Upper lobe of left lung (tissue), 6 donors: ENCODE measurements around the gene AGAP3. TPM values are rescaled to one million over a fixed set of nuclear protein-coding genes. Genes with fewer than 3 reads are reported as not detected.
A peak's percentile ranks its signal among the peaks of the same experiment; 100 is the strongest.

Source experiments
- ATAC-seq, 2 donors: fragments of 200-7000 bp; cut with Tn5 transposase; one replicate each; pipeline ENCODE4 v1.9.1; 2022; ENCODE audit warnings: mild to moderate bottlenecking in 2 of 2, moderate library complexity in 2 of 2; ENCODE audit not compliant: low FRiP score in 2 of 2
- DNase-seq, 2 donors: peaks; one replicate each; pipeline ENCODE4 v3.0.0-alpha.2; 2019 to 2020
- H3K27ac ChIP-seq, 4 donors: fragments of 200-600 bp; sonication (generic); one replicate each; pipeline ENCODE4 v1.5.1; 2016 to 2019
- H3K27me3 ChIP-seq, 4 donors: fragments of 200-600 bp; sonication (generic); one replicate each; pipeline ENCODE4 v1.5.1; 2017 to 2019
- H3K36me3 ChIP-seq, 4 donors: fragments of 200-600 bp; sonication (generic); one replicate each; pipeline ENCODE4 v1.5.1; 2016 to 2019
- H3K4me1 ChIP-seq, 4 donors: fragments of 200-600 bp; sonication (generic); one replicate each; pipeline ENCODE4 v1.5.1; 2018 to 2019
- H3K4me3 ChIP-seq, 4 donors: fragments of 200-600 bp; sonication (generic); one replicate each; pipeline ENCODE4 v1.5.1; 2017 to 2019; ENCODE audit warnings: mild to moderate bottlenecking in 2 of 4, moderate library complexity in 1 of 4
- H3K9me3 ChIP-seq, 4 donors: fragments of 200-600 bp; sonication (generic); one replicate each; pipeline ENCODE4 v1.5.1; 2018 to 2019
- CTCF ChIP-seq, 6 experiments: fragments of 450-650 bp in 4 of 6; fragments of 200-600 bp in 2 of 6; sonication (generic) in 2 of 6; IDR thresholded peaks; one replicate each; pipeline ENCODE4 v1.5.1; 2016 to 2019; ENCODE audit warnings: antibody characterized with exemption in 6 of 6
- EP300 ChIP-seq, 4 donors: sonication (generic); formaldehyde crosslinking; IDR thresholded peaks; one replicate each; pipeline ENCODE4 v1.5.1; 2017; ENCODE audit warnings: antibody characterized with exemption in 4 of 4, control low read depth in 2 of 4
- POLR2A ChIP-seq, 4 donors: fragments of 450-650 bp; IDR thresholded peaks; one replicate each; pipeline ENCODE4 v1.5.1; 2016 to 2017; ENCODE audit warnings: antibody characterized with exemption in 4 of 4, mild to moderate bottlenecking in 2 of 4
- POLR2AphosphoS5 ChIP-seq, 2 donors: sonication (generic); formaldehyde crosslinking; IDR thresholded peaks; one replicate each; pipeline ENCODE4 v1.5.1; 2017; ENCODE audit warnings: antibody characterized with exemption in 2 of 2
- WGBS, 2 donors: methylation state at CpG; one replicate each; pipeline ENCODE4 v1.1.5; 2017 to 2018; 5-methylcytosine and 5-hydroxymethylcytosine counted together
- total RNA-seq, 6 donors: library from RNA; depleted of rRNA in 4 of 6; stranded (reverse); fragments of >200 nt in 4 of 6; gene quantifications; one replicate each; pipeline versions ENCODE4 v1.1.0 to v1.2.1, GENCODE V29; 2016 to 2021
- donor health status: DM: no; HTN: no; CAD: no; lungs with moderate emphysema.
- donor health status: DM: no; HTN: yes; CAD: no; lungs with severe emphysema.

AGAP3 gene
- total RNA-seq, 6 donors from 2014 or later = 122 to 350 (median 182) TPM

- Histone ChIP-seq H3K9me3 (no peaks in the 10 kb centered on the region), H3K27ac (no peak overlapping the region), H3K36me3 (peaks cover 9 to 35% (median 30%) of the 10 kb centered on the region in 4 donors), H3K4me3 (no peak overlapping the region), H3K27me3 (no peaks in the 10 kb centered on the region), H3K4me1 (no peaks in the 10 kb centered on the region)
- no peak for TF ChIP-seq EP300 (IDR thresholded peaks at IDR 0.05)
- no peak for TF ChIP-seq CTCF (IDR thresholded peaks at IDR 0.05)
- no peak for TF ChIP-seq POLR2A (IDR thresholded peaks at IDR 0.05)
- no peak for TF ChIP-seq POLR2AphosphoS5 (IDR thresholded peaks at IDR 0.05)
- no peak for ATAC-seq
- no peak for DNase-seq
- 26 to 76% methylated on average over 3 of the region's 3 CpGs for WGBS, 2 donors
Observed at GRCh38 chr7:151146761-151147160, 60.5 kb downstream of the AGAP3 start.

- H3K36me3 ChIP-seq = peaks cover 0 to 17% (median 12%) of the 10 kb centered on the region in 4 donors
- no peak for TF ChIP-seq EP300 (IDR thresholded peaks at IDR 0.05)
- no peak for TF ChIP-seq POLR2AphosphoS5 (IDR thresholded peaks at IDR 0.05)
- DNase-seq (no peak), ATAC-seq (peak in 1 of 2 donors; percentile 3)
- peaks cover 0 to 2% (median 0%) of the 10 kb centered on the region in 4 donors for H3K27me3 ChIP-seq
- no peak overlapping the region for H3K4me3 ChIP-seq
- H3K27ac ChIP-seq = no peak overlapping the region
- H3K4me1 ChIP-seq = no peaks in the 10 kb centered on the region
- H3K9me3 ChIP-seq = no peaks in the 10 kb centered on the region
- 47 to 56% methylated on average over 22 of the region's 22 CpGs for WGBS, 2 donors
Observed at GRCh38 chr7:151148319-151149259, 62.3 kb downstream of the AGAP3 start.

GRCh38 chr7:151150388-151150787 lies 64.1 kb downstream of the AGAP3 start:
- DNase-seq (no peak), ATAC-seq (no peak)
- Histone ChIP-seq H3K9me3 (no peaks in the 10 kb centered on the region), H3K27me3 (peaks cover 0 to 2% (median 0%) of the 10 kb centered on the region in 4 donors), H3K4me3 (no peak overlapping the region), H3K4me1 (no peaks in the 10 kb centered on the region), H3K27ac (no peak overlapping the region), H3K36me3 (no peaks in the 10 kb centered on the region)
- no peak for TF ChIP-seq POLR2A (IDR thresholded peaks at IDR 0.05)
- no peak for TF ChIP-seq EP300 (IDR thresholded peaks at IDR 0.05)
- TF ChIP-seq POLR2AphosphoS5 (IDR thresholded peaks at IDR 0.05) = no peak
- TF ChIP-seq CTCF (IDR thresholded peaks at IDR 0.05) = no peak
- WGBS, 2 donors = 55 to 63% methylated on average over 3 of the region's 3 CpGs

GRCh38 chr7:151152643-151153513 lies 66.6 kb downstream of the AGAP3 start:
- TF ChIP-seq POLR2AphosphoS5 (IDR thresholded peaks at IDR 0.05) = no peak
- no peak for TF ChIP-seq POLR2A (IDR thresholded peaks at IDR 0.05)
- TF ChIP-seq EP300 (IDR thresholded peaks at IDR 0.05) = no peak
- TF ChIP-seq CTCF (IDR thresholded peaks at IDR 0.05) = no peak
- Histone ChIP-seq H3K36me3 (no peaks in the 10 kb centered on the region), H3K27me3 (peaks cover 0 to 2% (median 0%) of the 10 kb centered on the region in 4 donors), H3K27ac (no peak overlapping the region), H3K4me1 (no peaks in the 10 kb centered on the region), H3K9me3 (no peaks in the 10 kb centered on the region), H3K4me3 (no peak overlapping the region)
- DNase-seq (no peak), ATAC-seq (no peak)
- 55 to 69% methylated on average over 5 to 6 of the region's 6 CpGs for WGBS, 2 donors
